ENCODE data around the gene ZNF367.
"Not testable (repeated sequence)": the region's sequence is repeated elsewhere in the genome, so short reads cannot be mapped to it uniquely, and the experiment has no call there.

ZNF367 gene

DNA sequence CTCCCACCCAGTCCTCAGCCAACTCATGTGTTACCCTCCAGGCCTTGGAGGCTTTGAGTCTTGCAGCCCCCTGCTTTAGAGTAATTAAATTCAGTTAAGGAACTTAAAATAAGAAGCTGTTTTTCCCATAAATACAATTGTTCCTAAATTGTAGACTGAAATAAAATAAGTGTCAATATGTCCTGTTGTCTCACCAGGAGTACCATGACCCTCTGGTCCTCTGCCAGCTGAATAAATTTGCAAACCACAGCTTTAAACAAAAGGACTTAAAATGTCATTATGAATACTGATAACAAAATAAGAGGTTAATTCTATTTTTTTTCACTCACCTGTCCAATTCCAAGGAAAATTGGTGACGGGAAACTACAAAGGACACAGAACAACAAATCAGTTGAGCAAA lies 50.2 kb downstream of the ZNF367 start:
- DNase-seq (ENCODE audit: low read depth in 2 of 2, low spot score in 1 of 2) = no peak

- no peak for DNase-seq (ENCODE audit: low read depth in 2 of 2, low spot score in 1 of 2)
Measured at GRCh38 chr9:96363175-96363967, 54.8 kb downstream of the ZNF367 start.

DNA sequence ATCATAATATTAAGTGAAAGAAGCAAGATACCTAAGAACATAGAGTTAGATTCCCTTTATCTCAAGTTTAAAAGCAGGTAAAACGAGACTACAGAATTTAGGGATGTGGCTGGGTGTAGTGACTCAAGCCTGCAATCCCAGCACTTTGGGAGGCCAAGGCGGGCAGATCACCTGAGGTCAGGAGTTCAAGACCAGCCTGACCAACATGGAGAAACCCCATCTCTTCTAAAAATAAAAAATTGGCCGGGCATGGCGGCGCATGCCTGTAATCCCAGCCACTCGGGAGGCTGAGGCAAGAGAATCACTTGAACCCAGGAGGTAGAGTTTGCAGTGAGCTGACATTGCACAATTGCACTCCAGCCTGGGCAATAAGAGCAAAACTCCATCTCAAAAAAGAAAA lies 56.1 kb downstream of the ZNF367 start:
- not testable (repeated sequence) for DNase-seq (ENCODE audit: low read depth in 2 of 2, low spot score in 1 of 2)

DNA sequence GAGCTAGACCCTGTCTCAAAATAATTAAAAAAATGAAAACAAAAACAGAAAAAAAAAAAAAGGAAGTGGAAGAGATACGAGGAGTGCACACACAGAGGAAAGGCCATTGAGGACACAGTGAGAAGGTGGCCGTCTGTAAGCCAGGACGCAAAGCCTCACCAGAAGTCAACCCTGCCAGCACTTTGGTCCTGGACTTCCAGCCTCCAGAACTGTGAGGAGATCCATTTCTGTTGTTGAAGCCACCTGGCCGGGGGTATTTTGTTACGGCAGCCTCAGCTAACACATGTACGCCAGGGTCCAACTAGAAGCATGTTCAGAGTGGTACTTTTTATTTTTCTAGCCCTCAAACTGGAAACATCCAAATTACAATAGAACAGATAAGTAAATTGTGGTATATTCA lies 56.5 kb downstream of the ZNF367 start:
- DNase-seq (ENCODE audit: low read depth in 2 of 2, low spot score in 1 of 2) = no peak

GRCh38 chr9:96360976-96361375 lies 57.2 kb downstream of the ZNF367 start:
- DNase-seq (ENCODE audit: low read depth in 2 of 2, low spot score in 1 of 2) = no peak

GRCh38 chr9:96360523-96360922 lies 57.6 kb downstream of the ZNF367 start:
- not testable (repeated sequence) for DNase-seq (ENCODE audit: low read depth in 2 of 2, low spot score in 1 of 2)

GRCh38 chr9:96350866-96351265 lies 67.3 kb downstream of the ZNF367 start:
- DNase-seq (ENCODE audit: low read depth in 2 of 2, low spot score in 1 of 2) = no peak

- DNase-seq (ENCODE audit: low read depth in 2 of 2, low spot score in 1 of 2) = no peak
Measured at GRCh38 chr9:96348261-96348660, 69.9 kb downstream of the ZNF367 start.

DNA sequence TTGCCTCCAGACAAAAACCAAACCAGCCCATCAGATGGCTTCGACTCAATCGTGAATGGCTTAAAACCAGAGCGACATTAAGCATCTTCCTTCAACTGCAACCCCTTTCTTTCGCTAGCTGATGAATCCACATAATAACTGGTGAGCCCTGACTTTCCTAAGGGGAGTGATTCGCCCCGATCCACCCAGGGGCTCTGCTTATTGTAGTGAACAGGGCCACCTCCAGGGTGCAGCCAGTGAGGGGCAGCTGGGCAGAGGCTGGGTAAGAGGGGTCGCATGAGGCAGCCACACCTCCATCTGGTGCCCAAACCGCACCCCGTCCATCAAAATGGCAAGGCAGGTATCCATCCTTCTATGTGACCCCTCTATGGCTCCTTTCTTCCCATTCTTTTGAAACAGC lies 72.6 kb downstream of the ZNF367 start:
- no peak for DNase-seq (ENCODE audit: low read depth in 2 of 2, low spot score in 1 of 2)

- no peak for DNase-seq (ENCODE audit: low read depth in 2 of 2, low spot score in 1 of 2)
Measured at GRCh38 chr9:96344458-96345180, 73.6 kb downstream of the ZNF367 start.

- no peak for DNase-seq (ENCODE audit: low read depth in 2 of 2, low spot score in 1 of 2)
Measured at GRCh38 chr9:96343515-96344360, 74.4 kb downstream of the ZNF367 start.

DNA sequence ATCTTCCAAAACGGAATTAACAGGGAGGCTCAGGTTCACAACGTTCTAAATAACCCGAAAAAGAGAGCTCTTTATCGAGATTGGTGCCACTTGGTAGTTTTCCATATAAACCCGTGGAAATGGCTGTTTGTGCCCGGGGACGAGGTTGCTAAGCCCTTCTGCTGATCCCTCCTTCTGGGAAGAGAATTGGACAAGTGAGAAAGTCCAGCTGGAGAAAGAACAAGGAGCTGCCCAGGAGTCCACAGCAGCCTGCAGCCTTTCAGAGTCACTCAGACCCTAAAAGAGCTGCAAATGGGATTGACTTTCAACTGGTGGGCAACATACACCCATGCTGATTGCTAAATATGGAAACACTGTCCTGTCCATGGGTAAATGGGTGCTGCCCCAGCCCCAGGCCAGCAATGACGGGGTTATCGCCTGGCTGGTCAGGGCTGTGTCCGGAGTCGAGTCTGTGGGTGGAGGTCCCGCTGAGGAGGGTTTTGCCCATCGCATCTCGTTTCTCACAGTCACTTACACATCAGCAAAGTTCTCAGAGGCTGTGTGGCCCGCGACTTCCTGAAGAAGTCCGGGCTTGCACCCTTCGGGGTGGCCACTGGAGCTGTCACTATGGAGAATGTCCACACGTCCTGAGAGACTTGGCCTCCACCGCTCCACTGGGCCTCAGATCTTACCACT lies 75.5 kb downstream of the ZNF367 start:
- DNase-seq (ENCODE audit: low read depth in 2 of 2, low spot score in 1 of 2) = no peak

GRCh38 chr9:96340707-96341106 lies 77.5 kb downstream of the ZNF367 start:
- DNase-seq (ENCODE audit: low read depth in 2 of 2, low spot score in 1 of 2) = no peak

DNA sequence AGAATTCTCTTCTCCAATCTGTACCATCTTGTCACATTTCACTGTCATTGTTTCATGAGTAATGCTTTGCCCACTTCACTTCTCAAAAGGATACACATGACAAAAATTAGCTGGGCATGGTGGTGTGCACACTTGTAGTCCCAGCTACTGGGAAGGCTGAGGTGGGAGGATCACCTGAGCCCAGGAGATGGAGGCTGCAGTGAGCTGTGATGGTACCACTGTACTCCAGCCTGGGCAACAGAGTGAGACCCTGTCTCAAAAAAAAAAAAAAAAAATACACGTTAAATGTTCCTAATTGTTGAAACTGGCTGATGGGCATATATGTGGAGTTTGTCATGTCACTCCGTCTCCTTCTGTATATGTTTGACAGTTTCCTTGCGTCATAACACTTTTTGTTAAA lies 79.9 kb downstream of the ZNF367 start:
- no peak for DNase-seq (ENCODE audit: low read depth in 2 of 2, low spot score in 1 of 2)
